Activated CD8-positive, alpha-beta memory T cell treated with anti-CD3 and anti-CD28 coated beads, Interleukin-2, amount 50 U/mL, for 24 hours (primary cell): ENCODE measurements around the gene PNMA8C.

ENCODE experiments used
- DNase-seq: peaks from one replicate; pipeline ENCODE4 v3.0.0-alpha.2; 2020; ENCODE audit errors: extremely low read depth

PNMA8C gene

GRCh38 chr19:46428239-46429135 is at the start of gene PNMA8C:
TSS of gene PNMA8C (minus strand) at chr19:46428936. CDS start at chr19:46428359, 577 bp downstream.
- no peak for DNase-seq

GRCh38 chr19:46475986-46476385 is 47.2 kb upstream of the PNMA8C start:
- no peak for DNase-seq

GRCh38 chr19:46474211-46474610 is 45.5 kb upstream of the PNMA8C start:
- DNase-seq, result no peak

- no peak for DNase-seq
These were observed 43.9 kb upstream of the PNMA8C start for GRCh38 chr19:46472592-46472991.

- no peak for DNase-seq
These were observed 43.2 kb upstream of the PNMA8C start for GRCh38 chr19:46471811-46472543.

GRCh38 chr19:46471116-46471733 is 42.5 kb upstream of the PNMA8C start, which contains the start of gene PNMA8A:
TSS of gene PNMA8A (minus strand) at chr19:46471563. CDS start at chr19:46471035, 528 bp downstream.
- no peak for DNase-seq

- DNase-seq, result no peak
These were observed 41.6 kb upstream of the PNMA8C start for GRCh38 chr19:46470376-46470775.

GRCh38 chr19:46469541-46470185 is 40.9 kb upstream of the PNMA8C start:
- no peak for DNase-seq

- no peak for DNase-seq
These were observed 37.9 kb upstream of the PNMA8C start for GRCh38 chr19:46466536-46467196.

- DNase-seq, result no peak
These were observed 34.8 kb upstream of the PNMA8C start for GRCh38 chr19:46463516-46463915.

GRCh38 chr19:46461537-46461936 is 32.8 kb upstream of the PNMA8C start:
- no peak for DNase-seq

GRCh38 chr19:46460981-46461380 is 32.2 kb upstream of the PNMA8C start:
- DNase-seq, result no peak

GRCh38 chr19:46460055-46460454 is 31.3 kb upstream of the PNMA8C start:
- DNase-seq, result no peak

- DNase-seq, result no peak
These were observed 28.2 kb upstream of the PNMA8C start for GRCh38 chr19:46456930-46457329.

- DNase-seq, result no peak
These were observed 25.5 kb upstream of the PNMA8C start for GRCh38 chr19:46454244-46454643.

- DNase-seq, result no peak
These were observed 24.9 kb upstream of the PNMA8C start for GRCh38 chr19:46453661-46454060.

GRCh38 chr19:46452186-46452585 is 23.4 kb upstream of the PNMA8C start:
- no peak for DNase-seq

- DNase-seq, result no peak
These were observed 22.6 kb upstream of the PNMA8C start for GRCh38 chr19:46451352-46451751.

GRCh38 chr19:46450737-46451136 is 22.0 kb upstream of the PNMA8C start:
- no peak for DNase-seq

- no peak for DNase-seq
These were observed 20.5 kb upstream of the PNMA8C start for GRCh38 chr19:46449228-46449627.

GRCh38 chr19:46448601-46449000 is 19.9 kb upstream of the PNMA8C start:
- DNase-seq, result no peak
